Ishikawa (cell line): ENCODE data around the gene LCNL1.

Experiments
- CEBPB ChIP-seq: IDR thresholded peaks from 2 replicates; pipeline ENCODE4 v1.6.1; 2012
- CREB1 ChIP-seq: IDR thresholded peaks from 2 replicates; pipeline ENCODE4 v1.6.1; 2012; ENCODE audit warnings: low read depth
- EGR1 ChIP-seq: IDR thresholded peaks from 2 replicates; pipeline ENCODE4 v1.6.1; 2012
- EP300 ChIP-seq: IDR thresholded peaks from 2 replicates; pipeline ENCODE4 v1.6.1; 2012; ENCODE audit warnings: borderline replicate concordance
- FOXM1 ChIP-seq: IDR thresholded peaks from 2 replicates; pipeline ENCODE4 v1.6.1; 2012; ENCODE audit warnings: low read depth, borderline replicate concordance
- MAX ChIP-seq: IDR thresholded peaks from 2 replicates; pipeline ENCODE4 v1.6.1; 2012
- NFIC ChIP-seq: IDR thresholded peaks from 2 replicates; pipeline ENCODE4 v1.6.1; 2012
- RAD21 ChIP-seq: IDR thresholded peaks from 2 replicates; pipeline ENCODE4 v1.6.1; 2012; ENCODE audit warnings: low read depth
- REST ChIP-seq: IDR thresholded peaks from 2 replicates; pipeline ENCODE4 v1.6.1; 2012; ENCODE audit warnings: low read depth, mild to moderate bottlenecking
- TAF1 ChIP-seq: IDR thresholded peaks from 2 replicates; pipeline ENCODE4 v1.6.1; 2012; ENCODE audit warnings: low read depth, mild to moderate bottlenecking
- TCF12 ChIP-seq: IDR thresholded peaks from 2 replicates; pipeline ENCODE4 v1.6.1; 2012; ENCODE audit warnings: low read depth
- TEAD4 ChIP-seq: IDR thresholded peaks from 2 replicates; pipeline ENCODE4 v1.6.1; 2012
- USF1 ChIP-seq: IDR thresholded peaks from 2 replicates; pipeline ENCODE4 v1.6.1; 2012
- YY1 ChIP-seq: IDR thresholded peaks from 2 replicates; pipeline ENCODE4 v1.6.1; 2012; ENCODE audit warnings: low read depth
- ZBTB7A ChIP-seq: IDR thresholded peaks from 2 replicates; pipeline ENCODE4 v1.6.1; 2012; ENCODE audit warnings: low read depth

Gene LCNL1

GRCh38 chr9:137014776-137015539 lies 32.2 kb downstream of the LCNL1 start:
- TF ChIP-seq CEBPB, result no peak
- TF ChIP-seq REST, result no peak
- peak; percentile 51 for TF ChIP-seq EP300
- TF ChIP-seq TAF1, result no peak
- no peak for TF ChIP-seq ZBTB7A
- TF ChIP-seq NFIC, result peak; percentile 76; the same call in 1 of the 2 replicates
- TF ChIP-seq TCF12, result peak; percentile 85; the same call in 1 of the 2 replicates
- peak; percentile 24; the same call in 1 of the 2 replicates for TF ChIP-seq MAX

GRCh38 chr9:137015540-137015930 lies 32.7 kb downstream of the LCNL1 start:
- no peak for TF ChIP-seq TAF1
- TF ChIP-seq USF1, result no peak
- no peak for TF ChIP-seq EGR1
- no peak for TF ChIP-seq RAD21
- no peak for TF ChIP-seq EP300
- TF ChIP-seq TEAD4, result no peak
- no peak for TF ChIP-seq FOXM1
- no peak for TF ChIP-seq YY1
- TF ChIP-seq TCF12, result no peak
- TF ChIP-seq MAX, result no peak

GRCh38 chr9:137015976-137016375 lies 33.2 kb downstream of the LCNL1 start:
- no peak for TF ChIP-seq EP300
- TF ChIP-seq TEAD4, result no peak
- no peak for TF ChIP-seq MAX

DNA sequence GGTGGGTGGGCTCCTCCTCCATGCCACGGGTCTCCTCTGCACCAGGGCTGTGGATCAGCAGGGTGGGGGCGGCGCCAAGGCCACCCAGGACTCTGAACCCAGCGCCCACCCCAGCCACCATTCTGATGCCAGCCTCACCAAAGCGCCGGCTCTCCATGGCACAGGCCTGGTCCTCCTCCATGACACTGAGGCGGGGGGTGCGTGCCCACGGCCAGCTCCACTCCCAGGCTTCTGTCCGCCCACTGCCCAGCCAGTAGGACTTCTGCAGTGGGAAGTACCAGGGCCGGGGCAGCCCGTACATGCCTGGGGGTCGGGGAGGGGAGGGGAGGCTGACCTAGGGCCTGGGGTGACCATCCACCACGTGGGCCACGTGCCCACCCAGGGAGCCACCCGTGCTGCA lies 33.6 kb downstream of the LCNL1 start:
- no peak for TF ChIP-seq RAD21
- no peak for TF ChIP-seq ZBTB7A

- no peak for TF ChIP-seq TAF1
- TF ChIP-seq EGR1, result no peak
- TF ChIP-seq CREB1, result no peak
- no peak for TF ChIP-seq FOXM1
- TF ChIP-seq TEAD4, result no peak
- TF ChIP-seq ZBTB7A, result no peak
- no peak for TF ChIP-seq REST
- no peak for TF ChIP-seq CEBPB
- TF ChIP-seq RAD21, result no peak
Measured at GRCh38 chr9:137017071-137017470, 34.3 kb downstream of the LCNL1 start.

DNA sequence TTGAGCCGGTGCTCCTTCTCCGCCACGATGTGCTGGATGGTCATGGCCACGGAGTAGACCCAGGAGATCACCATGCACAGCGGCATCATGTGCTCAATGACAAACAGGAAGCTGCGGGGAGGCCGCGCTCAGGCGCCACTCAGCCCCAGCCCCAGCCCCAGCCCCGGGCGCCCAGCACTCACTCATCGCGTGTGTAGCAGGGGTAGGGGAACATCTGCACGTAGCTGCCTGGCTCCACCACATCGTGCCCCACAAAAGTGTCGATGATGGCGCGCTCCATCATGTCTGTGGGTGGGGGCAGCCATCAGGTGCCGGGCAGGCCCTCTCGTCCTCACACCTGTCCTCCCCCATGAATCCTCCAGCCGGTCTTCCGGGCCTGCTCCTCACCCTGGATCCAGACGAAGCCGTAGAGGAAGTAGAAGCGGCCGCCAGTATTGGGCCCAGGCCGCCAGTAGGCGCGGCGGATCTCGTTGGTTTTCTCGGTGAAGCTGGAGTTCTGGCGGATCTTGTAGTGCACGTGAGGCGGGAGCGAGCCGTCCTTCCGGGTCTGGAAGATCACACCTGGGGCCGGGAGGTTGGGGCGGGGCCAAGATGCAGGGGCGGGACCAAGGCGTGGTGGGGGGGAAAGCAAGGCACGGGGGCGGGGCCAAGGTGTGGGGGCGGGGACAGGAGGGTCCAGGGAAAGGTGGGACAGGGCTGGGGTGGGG lies 35.2 kb downstream of the LCNL1 start:
- TF ChIP-seq EGR1, result no peak
- TF ChIP-seq CEBPB, result no peak
- TF ChIP-seq TCF12, result no peak
- no peak for TF ChIP-seq YY1
